Mesendoderm (in vitro differentiated cells): ENCODE measurements around the gene NKAIN4.

Experiments used
- DNase-seq: peaks from one replicate; pipeline ENCODE4 v3.0.0; 2013
- H2AK5ac ChIP-seq: 2 replicates; pipeline ENCODE4 v1.6.1; 2013; ENCODE audit warnings: low read length, inconsistent platforms
- H2BK120ac ChIP-seq: 2 replicates; pipeline ENCODE4 v1.6.1; 2013; ENCODE audit warnings: low read depth, mild to moderate bottlenecking, low read length, moderate library complexity, mixed read lengths
- H2BK15ac ChIP-seq: replicated peaks from 2 replicates; pipeline ENCODE4 v1.6.1; 2013; ENCODE audit warnings: low read depth, mild to moderate bottlenecking, moderate library complexity
- H2BK5ac ChIP-seq: 2 replicates; pipeline ENCODE4 v1.6.1; 2013; ENCODE audit warnings: low read length, inconsistent platforms
- H3K18ac ChIP-seq: 2 replicates; pipeline ENCODE4 v1.6.1; 2013; ENCODE audit warnings: mild to moderate bottlenecking, low read length, mixed read lengths
- H3K23ac ChIP-seq: one replicate; pipeline ENCODE4 v1.6.1; 2013; ENCODE audit warnings: low read length
- H3K27ac ChIP-seq: 2 replicates; pipeline ENCODE4 v1.5.1; 2013; ENCODE audit warnings: low read depth, mild to moderate bottlenecking, inconsistent platforms, low read length, moderate library complexity
- H3K27me3 ChIP-seq: 2 replicates; pipeline ENCODE4 v1.6.1; 2013; ENCODE audit warnings: low read length, control low read depth, mild to moderate bottlenecking, inconsistent platforms; ENCODE audit not compliant: insufficient read depth, poor library complexity
- H3K36me3 ChIP-seq: 2 replicates; pipeline ENCODE4 v1.6.1; 2013; ENCODE audit warnings: low read length, inconsistent platforms; ENCODE audit not compliant: control insufficient read depth, insufficient read depth
- H3K4ac ChIP-seq: one replicate; pipeline ENCODE4 v1.6.1; 2013; ENCODE audit warnings: low read depth, mild to moderate bottlenecking, low read length, moderate library complexity
- H3K4me1 ChIP-seq: 2 replicates; pipeline ENCODE4 v1.6.1; 2013; ENCODE audit warnings: low read depth, low read length, inconsistent platforms; ENCODE audit not compliant: control insufficient read depth
- H3K4me2 ChIP-seq: 2 replicates; pipeline ENCODE4 v1.6.1; 2013; ENCODE audit warnings: low read length
- H3K4me3 ChIP-seq: 2 replicates; pipeline ENCODE4 v1.5.1; 2013; ENCODE audit warnings: mild to moderate bottlenecking, low read length
- H3K56ac ChIP-seq: one replicate; pipeline ENCODE4 v1.6.1; 2013; ENCODE audit warnings: low read length
- H3K79me1 ChIP-seq: 2 replicates; pipeline ENCODE4 v1.6.1; 2013; ENCODE audit warnings: low read length, inconsistent platforms
- H3K79me2 ChIP-seq: 2 replicates; pipeline ENCODE4 v1.6.1; 2013; ENCODE audit warnings: mild to moderate bottlenecking, low read length; ENCODE audit not compliant: control insufficient read depth, insufficient read depth
- H3K9ac ChIP-seq: 2 replicates; pipeline ENCODE4 v1.6.1; 2013; ENCODE audit warnings: low read length, inconsistent platforms
- H4K5ac ChIP-seq: one replicate; pipeline ENCODE4 v1.6.1; 2013; ENCODE audit warnings: low read length
- H4K8ac ChIP-seq: one replicate; pipeline ENCODE4 v1.6.1; 2013; ENCODE audit warnings: low read depth, mild to moderate bottlenecking, control low read depth, low read length, moderate library complexity
- WGBS: extraction: QIAGEN DNeasy Blood & Tissue Kit; methylation state at CpG from one replicate; pipeline ENCODE4 v1.1.7; 2013; ENCODE audit warnings: low lambda C conversion rate, missing lambda C conversion rate; ENCODE audit not compliant: insufficient coverage; ENCODE audit errors: extremely low coverage; 5-methylcytosine and 5-hydroxymethylcytosine counted together

The NKAIN4 gene

GRCh38 chr20:63293871-63294535 lies 39.7 kb upstream of the NKAIN4 start:
- no peak overlapping the region for H2AK5ac ChIP-seq
- no peak overlapping the region for H3K4me3 ChIP-seq
- H3K4ac ChIP-seq = no peak overlapping the region
- no peak overlapping the region for H2BK120ac ChIP-seq
- H3K27ac ChIP-seq = no peak overlapping the region
- H3K56ac ChIP-seq = peak overlapping the region; percentile 34
- H3K9ac ChIP-seq = no peak overlapping the region
- no peaks in the 10 kb centered on the region for H3K4me1 ChIP-seq
- no peak overlapping the region for H3K23ac ChIP-seq
- no peak overlapping the region for H4K5ac ChIP-seq
- H3K18ac ChIP-seq = no peak overlapping the region
- no peaks in the 10 kb centered on the region for H3K79me2 ChIP-seq
- H2BK15ac ChIP-seq = no peak overlapping the region
- whole genome bisulfite sequencing = no CpG with 5 or more reads among the region's 22 CpGs
- DNase-seq = peak; percentile 52
- no peaks in the 10 kb centered on the region for H3K79me1 ChIP-seq
- H3K27me3 ChIP-seq = peaks cover 4% of the 10 kb centered on the region
- H3K4me2 ChIP-seq = no peak overlapping the region
- H4K8ac ChIP-seq = no peak overlapping the region
- H3K36me3 ChIP-seq = no peaks in the 10 kb centered on the region
- no peak overlapping the region for H2BK5ac ChIP-seq

- no CpG with 5 or more reads among the region's 11 CpGs for WGBS
- Histone ChIP-seq H3K79me2 (no peaks in the 10 kb centered on the region), H3K4ac (no peak overlapping the region), H4K8ac (no peak overlapping the region), H4K5ac (no peak overlapping the region), H3K23ac (no peak overlapping the region), H2BK5ac (no peak overlapping the region), H2BK15ac (no peak overlapping the region), H3K79me1 (no peaks in the 10 kb centered on the region), H3K4me3 (no peak overlapping the region), H3K4me2 (no peak overlapping the region), H3K27me3 (peaks cover 4% of the 10 kb centered on the region), H3K18ac (no peak overlapping the region), H3K56ac (peak overlapping the region; percentile 34), H2AK5ac (no peak overlapping the region), H3K36me3 (peaks cover 2% of the 10 kb centered on the region), H3K4me1 (no peaks in the 10 kb centered on the region), H3K27ac (no peak overlapping the region), H3K9ac (no peak overlapping the region), H2BK120ac (no peak overlapping the region)
- DNase-seq = no peak
Observed at GRCh38 chr20:63293456-63293855, 39.2 kb upstream of the NKAIN4 start.

GRCh38 chr20:63292904-63293303 lies 38.6 kb upstream of the NKAIN4 start, which contains the start of gene COL20A1:
COL20A1 (plus strand) TSS chr20:63293186; CDS start chr20:63295108, 1,922 bp downstream.
- Histone ChIP-seq H3K27me3 (peaks cover 4% of the 10 kb centered on the region), H3K36me3 (peaks cover 5% of the 10 kb centered on the region), H4K8ac (no peak within 1 kb of the TSS), H3K4ac (no peak within 1 kb of the TSS), H3K56ac (peak within 1 kb of the TSS; percentile 34), H2BK120ac (no peak within 1 kb of the TSS), H3K79me2 (no peaks in the 10 kb centered on the region), H3K23ac (no peak within 1 kb of the TSS), H3K79me1 (no peaks in the 10 kb centered on the region), H2AK5ac (no peak within 1 kb of the TSS), H3K18ac (no peak within 1 kb of the TSS), H3K9ac (no peak within 1 kb of the TSS), H3K27ac (no peak within 1 kb of the TSS), H2BK15ac (no peak within 1 kb of the TSS), H3K4me3 (no peak within 1 kb of the TSS), H3K4me1 (no peaks in the 10 kb centered on the region), H3K4me2 (no peak within 1 kb of the TSS), H2BK5ac (no peak within 1 kb of the TSS), H4K5ac (no peak within 1 kb of the TSS)
- no CpG with 5 or more reads among the region's 7 CpGs for WGBS
- no peak for DNase-seq

GRCh38 chr20:63292292-63292701 lies 38.0 kb upstream of the NKAIN4 start:
- H3K4me2 ChIP-seq = no peak overlapping the region
- H3K4me3 ChIP-seq = no peak overlapping the region
- H3K56ac ChIP-seq = no peak overlapping the region
- no peak overlapping the region for H2BK120ac ChIP-seq
- no peak overlapping the region for H3K9ac ChIP-seq
- H3K79me2 ChIP-seq = no peaks in the 10 kb centered on the region
- H2BK15ac ChIP-seq = no peak overlapping the region
- no peak overlapping the region for H3K18ac ChIP-seq
- H3K27me3 ChIP-seq = peaks cover 4% of the 10 kb centered on the region
- no CpG with 5 or more reads among the region's 16 CpGs for WGBS
- no peak overlapping the region for H2AK5ac ChIP-seq
- H3K27ac ChIP-seq = no peak overlapping the region
- peaks cover 5% of the 10 kb centered on the region for H3K36me3 ChIP-seq
- no peak overlapping the region for H3K23ac ChIP-seq
- no peak overlapping the region for H2BK5ac ChIP-seq
- H3K79me1 ChIP-seq = no peaks in the 10 kb centered on the region
- no peak for DNase-seq
- no peak overlapping the region for H4K5ac ChIP-seq
- H3K4me1 ChIP-seq = no peaks in the 10 kb centered on the region
- no peak overlapping the region for H4K8ac ChIP-seq
- no peak overlapping the region for H3K4ac ChIP-seq

GRCh38 chr20:63291811-63292210 lies 37.5 kb upstream of the NKAIN4 start:
- no peak overlapping the region for H4K5ac ChIP-seq
- no peak overlapping the region for H3K18ac ChIP-seq
- no peak overlapping the region for H3K27ac ChIP-seq
- no CpG with 5 or more reads among the region's 10 CpGs for WGBS
- no peak overlapping the region for H2BK5ac ChIP-seq
- no peak overlapping the region for H3K4me3 ChIP-seq
- no peak overlapping the region for H3K23ac ChIP-seq
- H3K79me2 ChIP-seq = no peaks in the 10 kb centered on the region
- H3K79me1 ChIP-seq = no peaks in the 10 kb centered on the region
- H3K4ac ChIP-seq = no peak overlapping the region
- H3K27me3 ChIP-seq = peaks cover 4% of the 10 kb centered on the region
- H3K9ac ChIP-seq = no peak overlapping the region
- DNase-seq = peak; percentile 14
- no peak overlapping the region for H2BK15ac ChIP-seq
- no peak overlapping the region for H4K8ac ChIP-seq
- no peak overlapping the region for H2BK120ac ChIP-seq
- peaks cover 5% of the 10 kb centered on the region for H3K36me3 ChIP-seq
- H2AK5ac ChIP-seq = no peak overlapping the region
- no peaks in the 10 kb centered on the region for H3K4me1 ChIP-seq
- no peak overlapping the region for H3K4me2 ChIP-seq
- H3K56ac ChIP-seq = no peak overlapping the region
